Measurements from ENCODE around the gene IGFBP7.

The IGFBP7 gene

DNA sequence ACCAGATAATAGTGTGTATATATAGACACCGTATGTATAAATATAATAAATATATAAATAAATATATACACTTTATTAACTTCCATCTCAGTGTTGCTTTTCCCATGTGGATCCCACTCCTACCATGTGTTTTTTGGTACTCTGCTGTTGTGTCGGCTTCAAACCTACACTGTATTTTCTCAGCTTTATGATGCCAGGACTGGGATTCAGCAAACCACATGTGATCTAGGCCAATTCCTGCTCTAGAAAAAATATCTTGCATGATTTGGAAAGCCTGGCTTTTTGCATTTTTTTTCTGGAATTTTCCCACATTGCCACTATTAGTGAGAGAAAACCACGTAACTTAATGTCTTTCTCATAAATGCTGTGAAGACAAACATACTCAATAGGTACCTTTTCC, 75.7 kb downstream of the IGFBP7 start:
- no peak for DNase-seq

DNA sequence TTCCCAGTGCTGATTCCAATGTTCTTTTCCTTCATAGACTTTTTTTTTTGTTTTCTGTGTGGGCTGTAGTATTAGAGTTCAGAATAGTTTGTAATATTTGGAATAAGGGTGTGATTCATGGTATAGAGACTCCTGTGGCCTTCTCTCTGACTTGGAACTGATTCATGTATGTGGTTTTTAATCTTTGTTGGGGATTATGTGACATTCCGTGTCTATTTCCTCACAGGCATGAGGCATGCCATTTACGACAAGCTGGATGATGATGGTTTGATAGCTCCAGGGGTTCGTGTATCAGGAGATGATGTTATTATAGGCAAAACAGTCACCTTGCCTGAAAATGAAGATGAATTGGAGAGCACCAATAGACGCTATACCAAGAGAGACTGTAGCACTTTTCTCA, 87.1 kb downstream of the IGFBP7 start:
- DNase-seq: no peak

DNA sequence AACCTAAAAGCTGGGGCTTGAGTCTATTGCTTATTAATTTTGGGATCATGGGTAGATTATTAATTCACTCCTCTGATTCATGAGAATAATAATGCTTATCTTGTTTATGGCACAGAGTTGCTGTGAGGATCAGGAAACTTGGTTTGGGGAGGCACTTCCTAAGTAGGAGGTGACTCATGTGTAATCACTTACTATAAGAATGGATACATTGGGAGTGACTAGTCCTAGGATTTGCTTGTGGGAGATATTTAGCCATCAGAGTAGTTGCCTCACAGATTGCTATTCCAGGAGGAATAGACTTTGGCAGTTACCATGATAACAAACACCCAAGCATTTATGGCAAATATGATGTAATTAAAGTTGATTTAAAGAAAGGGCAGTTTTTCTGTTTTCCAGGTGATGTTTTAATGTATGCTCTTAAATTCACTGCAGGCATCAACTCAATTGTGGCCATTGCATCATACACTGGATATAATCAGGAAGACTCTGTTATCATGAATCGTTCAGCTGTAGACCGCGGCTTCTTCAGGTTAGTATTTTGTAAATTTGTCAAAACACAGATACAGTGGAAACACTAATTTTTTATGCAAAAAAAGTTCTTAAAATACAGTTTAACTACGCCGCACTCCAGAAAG, 89.6 kb downstream of the IGFBP7 start:
- DNase-seq: no peak

DNA sequence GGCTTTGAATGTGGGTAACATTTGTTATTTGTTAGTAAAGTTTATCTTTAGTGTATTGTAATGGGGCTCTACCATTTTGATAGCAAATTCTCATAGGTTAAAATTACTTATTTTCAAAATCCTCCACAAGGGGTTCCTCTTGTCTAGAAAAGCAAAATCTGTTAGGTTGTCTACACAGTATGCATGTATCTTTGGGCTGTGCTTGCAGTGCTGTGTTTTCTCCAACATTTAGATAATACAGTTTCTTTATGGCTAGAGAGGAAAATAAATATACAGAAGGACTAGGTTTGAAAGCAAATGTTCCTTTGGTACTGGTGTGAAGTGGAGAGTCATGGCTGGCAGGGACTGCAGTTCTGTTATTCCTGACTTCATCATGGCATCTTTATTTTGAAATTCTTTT, 91.2 kb downstream of the IGFBP7 start:
- DNase-seq: no peak

DNA sequence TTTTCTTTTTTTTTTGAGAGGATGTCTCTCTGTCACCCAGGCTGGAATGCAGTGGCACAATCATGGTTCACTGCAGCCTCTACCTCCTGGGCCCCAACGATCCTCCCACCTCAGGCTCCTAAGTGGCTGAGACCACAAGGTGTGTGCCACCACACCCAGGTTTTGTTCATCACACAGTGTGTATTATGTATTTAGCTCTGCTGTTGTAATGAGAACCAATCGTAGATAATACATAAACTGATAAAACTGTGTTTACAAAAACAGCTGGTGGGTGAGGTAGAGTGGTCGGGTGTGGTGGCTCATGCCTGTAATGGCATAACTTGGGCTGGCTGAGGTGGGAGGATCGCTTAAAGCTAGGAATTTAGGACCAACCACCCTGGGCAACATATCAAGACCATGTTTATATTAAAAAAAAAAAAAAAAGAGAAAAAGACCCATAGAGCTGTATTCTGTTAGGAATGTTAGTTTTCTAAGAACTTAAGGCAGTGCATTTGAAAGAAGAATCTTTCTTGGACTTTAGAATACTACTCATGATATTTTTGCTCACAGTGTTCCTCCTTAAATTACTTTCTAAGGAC, 96.6 kb downstream of the IGFBP7 start:
- DNase-seq: no peak

DNA sequence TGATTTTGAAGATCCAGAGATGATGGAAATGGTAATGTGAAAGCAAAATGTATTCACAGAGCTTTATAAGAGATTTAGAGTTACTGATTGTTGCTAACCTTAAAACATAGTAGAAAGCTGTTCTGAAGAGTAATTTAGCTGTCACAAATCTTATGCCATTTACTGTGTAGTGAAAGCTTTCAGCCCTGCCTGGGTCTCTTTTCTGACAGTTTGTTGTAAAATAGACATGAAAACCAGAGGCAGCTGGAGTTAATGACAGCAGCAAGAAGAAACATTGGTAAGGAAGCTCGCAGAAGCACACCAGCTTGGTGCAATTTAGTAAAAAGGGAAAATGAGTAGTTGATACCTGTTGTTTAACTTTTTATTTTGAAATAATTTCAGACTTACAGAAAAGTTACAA, 110.4 kb downstream of the IGFBP7 start:
- no peak for DNase-seq

DNA sequence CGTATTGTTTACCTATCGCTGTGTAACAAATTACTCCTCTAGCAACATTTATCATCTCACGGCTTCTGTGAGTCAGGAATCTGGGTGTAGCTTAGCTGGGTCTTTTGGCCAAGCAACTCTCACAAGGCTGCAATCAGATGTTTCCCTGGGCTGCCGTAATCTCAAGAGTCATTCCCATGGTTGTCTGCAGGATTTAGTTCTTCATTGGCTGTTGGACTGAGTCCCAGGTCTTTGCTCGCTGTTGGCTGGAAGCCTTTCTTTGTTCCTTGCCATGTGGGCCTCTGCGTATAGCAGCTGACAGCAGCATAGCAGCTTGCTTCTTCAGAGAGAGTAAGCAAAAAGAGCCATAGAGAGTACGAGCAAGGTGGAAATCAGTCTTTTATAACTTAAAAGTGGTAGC, 114.7 kb downstream of the IGFBP7 start:
- DNase-seq: no peak

DNA sequence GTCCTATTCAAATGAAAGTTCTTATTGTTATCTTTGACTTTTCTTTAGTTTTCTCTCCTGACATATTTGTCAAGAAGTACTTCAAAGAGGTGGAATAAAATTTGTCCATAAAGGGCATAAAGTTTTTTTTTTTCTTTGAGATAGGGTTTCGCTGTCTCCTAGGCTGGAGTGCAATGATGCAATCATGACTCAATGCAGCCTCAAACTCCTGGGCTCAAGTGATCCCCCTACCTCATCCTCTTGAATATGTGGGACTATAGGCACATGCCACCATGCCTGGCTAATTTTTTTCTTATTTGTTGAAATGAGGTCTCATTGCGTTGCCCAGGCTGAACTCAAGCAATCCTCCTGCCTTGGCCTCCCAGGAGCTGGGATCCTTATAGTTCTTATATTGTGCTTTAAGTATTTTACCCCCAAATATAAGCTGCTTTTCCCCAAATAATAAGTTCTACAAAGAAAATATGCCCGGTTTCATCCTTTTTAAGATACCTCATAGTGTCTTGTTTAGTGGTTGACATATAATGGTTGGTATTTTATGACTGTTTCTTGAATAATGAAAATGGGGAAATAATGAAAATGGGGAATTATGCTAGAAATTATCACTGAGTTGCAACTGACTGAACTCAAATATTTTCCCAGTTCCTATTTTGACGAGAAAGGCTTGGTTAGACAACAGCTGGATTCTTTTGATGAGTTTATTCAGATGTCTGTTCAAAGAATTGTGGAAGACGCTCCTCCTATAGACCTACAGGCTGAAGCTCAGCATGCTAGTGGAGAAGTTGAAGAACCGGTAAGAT, 119.9 kb downstream of the IGFBP7 start:
- DNase-seq: no peak

DNA sequence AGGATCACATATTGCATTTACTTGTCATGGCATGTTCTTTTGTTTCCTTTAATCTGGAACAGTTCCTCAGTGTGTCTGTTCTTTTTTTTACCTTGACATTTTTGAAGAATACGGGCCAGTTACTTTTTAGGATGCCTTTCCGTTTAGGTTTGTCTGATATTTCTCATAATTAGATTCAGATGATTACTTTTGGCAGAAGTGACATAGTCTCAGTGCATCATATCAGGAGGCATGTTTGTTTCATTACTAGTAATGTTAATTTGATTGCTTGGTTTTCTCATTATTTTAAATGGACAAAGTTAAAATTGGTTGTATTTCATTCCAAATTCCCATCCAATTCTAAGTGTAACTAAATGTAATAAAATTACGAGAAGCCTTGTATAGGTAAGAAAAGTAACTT, 123.2 kb downstream of the IGFBP7 start:
- no peak for DNase-seq

DNA sequence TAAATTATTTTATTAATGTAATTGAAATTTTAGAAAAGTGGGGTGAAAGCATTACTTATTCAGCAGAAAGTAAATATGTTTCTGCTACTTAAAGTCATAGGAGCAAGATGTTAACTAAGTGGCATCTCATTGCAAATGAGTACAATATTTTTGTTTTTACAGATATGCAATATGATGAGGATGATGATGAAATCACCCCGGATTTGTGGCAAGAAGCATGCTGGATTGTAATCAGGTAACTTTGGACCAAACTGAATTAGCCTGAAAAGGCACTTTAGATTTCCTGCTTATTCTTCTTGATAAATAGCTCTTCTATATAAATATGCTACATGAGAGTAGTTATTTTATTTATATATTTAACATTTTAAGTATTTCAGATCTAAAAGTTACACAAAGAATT, 124.0 kb downstream of the IGFBP7 start:
- DNase-seq: no peak

DNA sequence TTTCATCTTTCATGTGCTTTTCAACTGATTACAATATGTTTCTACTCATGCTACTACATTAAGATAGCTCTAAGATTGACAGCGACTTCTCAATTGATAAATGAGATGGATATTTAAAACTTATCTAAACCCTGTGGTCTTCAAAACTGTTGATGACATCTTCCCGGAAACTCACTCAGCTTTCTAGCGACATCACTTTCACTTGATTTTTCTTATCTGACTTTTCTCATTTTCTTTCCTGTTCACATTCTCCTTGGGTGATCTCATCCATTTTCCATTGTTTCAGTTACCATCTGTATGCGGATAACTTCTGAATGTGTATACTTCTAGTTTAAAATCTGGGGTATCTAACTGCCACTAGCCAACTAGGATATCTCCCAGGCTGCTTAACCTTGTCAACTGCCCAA, 128.4 kb downstream of the IGFBP7 start:
- no peak for DNase-seq

Data from NK-92 treated with Interleukin-12 subunit alpha and Interleukin-12 subunit beta, amount 100 ng/mL, for 24 hours (cell line).